ENCODE data around the gene GATAD2B. TPM values are rescaled to one million over a fixed set of nuclear protein-coding genes. Genes with fewer than 3 reads are reported as not detected.

Gene GATAD2B
- polyA plus RNA-seq, 3 donors = 25.0 to 26.5 (median 25.5) TPM

DNA sequence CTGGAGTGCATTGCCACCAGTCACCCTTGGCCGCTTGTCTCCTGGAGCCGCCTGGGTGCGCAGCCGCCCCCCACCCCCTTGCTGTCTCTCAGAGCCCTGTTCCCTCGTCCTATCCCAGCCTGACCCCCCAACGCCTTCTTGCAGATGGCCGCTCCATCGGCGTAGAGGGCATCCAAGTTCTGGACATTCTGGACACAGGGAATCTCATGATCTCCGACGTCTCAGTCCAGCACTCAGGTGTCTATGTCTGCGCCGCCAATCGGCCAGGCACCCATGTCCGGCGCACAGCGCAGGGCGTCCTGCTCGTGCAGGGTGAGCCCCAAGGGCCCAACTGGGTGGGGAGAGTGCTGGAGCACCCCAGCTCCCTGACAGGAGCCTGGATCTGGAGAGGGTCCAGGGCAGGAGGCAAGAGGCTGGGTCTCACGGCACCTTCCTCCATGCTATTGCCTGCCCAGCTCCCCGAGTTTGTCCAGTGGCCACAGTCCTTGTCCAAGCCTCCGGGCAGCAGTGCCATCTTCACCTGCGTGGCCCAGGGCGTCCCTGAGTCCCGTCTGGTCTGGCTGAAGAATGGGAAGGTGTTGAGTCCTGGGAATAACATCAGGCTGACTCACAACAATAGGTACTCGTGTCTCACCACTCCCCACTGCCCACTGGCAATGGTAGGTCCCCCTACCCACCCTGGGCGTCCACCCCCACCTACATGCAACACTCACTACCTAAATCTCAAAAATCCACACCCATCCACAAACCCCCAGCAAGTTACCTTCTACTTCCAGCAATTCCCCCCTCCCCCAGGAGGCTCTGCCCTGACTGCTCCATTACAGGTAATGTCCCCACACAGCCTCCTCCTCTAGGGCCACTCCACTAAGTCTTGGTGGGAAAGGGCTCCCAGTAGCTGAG lies 123.0 kb downstream of the GATAD2B start:
- DNase-seq (ENCODE audit: low read depth in 3 of 3, low spot score in 2 of 3) = no peak

DNA sequence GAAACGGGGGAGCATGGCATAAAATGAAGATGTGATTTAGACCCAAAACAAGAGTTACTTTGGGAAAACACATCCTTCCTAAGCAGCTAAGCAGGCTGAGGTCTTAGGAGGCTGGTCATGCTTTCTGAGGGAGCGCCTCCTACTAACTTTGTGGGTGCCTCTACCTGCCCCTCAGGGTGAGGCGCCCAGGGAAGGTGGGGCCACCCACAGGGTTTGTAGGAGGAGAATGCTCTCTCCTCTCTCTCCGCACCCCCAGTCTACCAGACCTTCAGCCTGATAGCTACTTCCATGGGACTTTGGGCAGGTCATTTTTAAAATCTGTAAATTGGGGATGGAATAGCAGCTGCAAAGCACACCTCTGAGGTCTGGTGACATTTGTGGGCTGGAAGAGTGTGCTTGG lies 123.8 kb downstream of the GATAD2B start:
- DNase-seq (ENCODE audit: low read depth in 3 of 3, low spot score in 2 of 3) = no peak

DNA sequence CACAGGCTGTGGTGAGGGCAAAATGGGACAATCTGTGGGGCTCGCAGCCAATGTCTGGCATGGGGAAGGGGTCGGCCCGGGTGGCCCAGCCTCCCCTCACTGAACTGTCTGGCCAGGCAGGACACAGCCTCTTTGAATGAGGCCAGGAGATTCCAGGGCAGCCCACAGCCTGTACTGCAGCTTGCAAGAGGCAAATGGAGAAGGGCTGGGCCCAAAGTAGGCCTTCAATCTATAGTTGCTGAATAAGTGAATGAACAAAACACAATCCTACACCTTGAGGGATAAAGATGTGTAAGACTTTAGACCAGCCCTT lies 124.3 kb downstream of the GATAD2B start:
- DNase-seq (ENCODE audit: low read depth in 3 of 3, low spot score in 2 of 3) = no peak

DNA sequence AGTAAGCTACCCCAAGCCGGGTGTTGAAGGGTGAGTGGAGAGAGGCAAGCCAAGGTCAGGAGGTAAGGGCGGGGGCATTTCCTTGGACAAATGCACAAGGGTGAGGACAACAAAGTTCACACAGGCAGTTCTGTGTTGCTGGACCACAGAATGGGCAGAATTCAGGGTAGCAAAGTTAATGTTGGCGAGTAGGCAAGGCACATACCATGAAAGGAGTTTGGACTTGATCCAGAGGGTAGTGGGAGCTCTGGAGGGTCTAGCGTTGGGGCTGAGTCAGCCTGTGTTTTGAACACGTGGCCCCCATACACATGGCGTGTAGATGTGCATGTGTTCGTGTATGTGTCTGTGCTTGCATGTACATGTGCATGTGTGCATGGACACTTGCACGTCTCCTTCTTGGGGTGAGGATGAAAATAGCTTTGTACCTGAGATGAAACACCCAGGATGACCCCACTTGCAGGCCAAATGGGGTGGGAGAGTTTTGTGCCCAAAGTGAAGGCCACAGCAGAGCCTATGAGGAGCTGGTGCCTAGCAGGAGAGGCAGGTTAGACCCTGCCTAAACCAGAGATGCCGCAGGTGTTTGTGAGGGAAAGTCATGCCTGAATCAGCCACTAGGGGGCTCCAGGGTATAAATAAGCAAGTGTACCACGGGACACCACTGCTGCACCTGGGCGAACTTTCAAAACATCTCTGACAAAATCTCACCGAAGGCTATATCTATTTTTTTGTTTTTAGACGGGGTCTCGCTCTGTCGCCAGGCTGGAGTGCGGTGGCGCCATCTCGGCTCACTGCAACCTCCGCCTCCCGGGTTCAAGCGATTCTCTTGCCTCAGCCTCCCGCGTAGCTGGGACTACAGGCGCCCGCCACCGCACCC lies 125.7 kb downstream of the GATAD2B start:
- DNase-seq (ENCODE audit: low read depth in 3 of 3, low spot score in 2 of 3) = no peak

DNA sequence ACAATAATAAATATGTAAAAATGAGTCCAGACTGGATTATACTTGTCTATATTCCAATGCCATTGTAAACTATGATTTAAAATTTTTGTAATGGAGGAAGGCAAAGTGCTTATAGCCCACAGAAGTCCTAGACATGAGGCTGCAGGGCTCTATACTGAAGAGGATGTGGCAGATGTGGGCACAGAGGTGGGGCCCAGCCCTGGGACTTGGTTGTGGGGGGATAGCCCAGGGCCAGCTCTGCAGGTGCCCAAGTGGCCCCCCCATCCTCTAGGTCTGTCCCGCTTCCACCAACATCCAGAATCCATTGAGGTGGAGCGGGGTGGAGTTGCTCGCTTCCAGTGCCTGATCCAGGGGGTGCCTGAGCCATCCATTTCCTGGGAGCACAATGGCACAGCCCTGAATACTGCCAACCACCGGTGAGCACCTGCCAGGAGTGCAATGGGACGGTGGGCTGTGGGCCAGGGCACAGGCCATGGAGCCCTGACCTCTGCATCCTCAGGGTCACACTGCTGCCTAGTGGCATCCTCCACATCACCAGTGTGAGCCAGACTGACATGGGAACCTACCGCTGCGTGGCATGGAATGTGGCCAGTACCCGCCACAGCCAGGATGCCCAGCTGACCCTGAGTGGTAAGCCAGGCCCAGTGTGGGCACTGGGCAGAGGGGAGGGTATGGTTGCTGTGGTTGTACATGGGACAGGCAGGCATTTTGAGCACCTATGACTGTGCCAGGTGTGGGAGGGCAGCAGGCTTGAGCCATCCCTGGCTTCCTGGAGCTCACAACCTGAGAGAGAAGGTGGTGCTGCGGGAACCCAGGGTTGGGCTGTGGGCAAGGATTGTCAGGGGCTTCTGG lies 126.6 kb downstream of the GATAD2B start:
- DNase-seq (ENCODE audit: low read depth in 3 of 3, low spot score in 2 of 3) = no peak

DNA sequence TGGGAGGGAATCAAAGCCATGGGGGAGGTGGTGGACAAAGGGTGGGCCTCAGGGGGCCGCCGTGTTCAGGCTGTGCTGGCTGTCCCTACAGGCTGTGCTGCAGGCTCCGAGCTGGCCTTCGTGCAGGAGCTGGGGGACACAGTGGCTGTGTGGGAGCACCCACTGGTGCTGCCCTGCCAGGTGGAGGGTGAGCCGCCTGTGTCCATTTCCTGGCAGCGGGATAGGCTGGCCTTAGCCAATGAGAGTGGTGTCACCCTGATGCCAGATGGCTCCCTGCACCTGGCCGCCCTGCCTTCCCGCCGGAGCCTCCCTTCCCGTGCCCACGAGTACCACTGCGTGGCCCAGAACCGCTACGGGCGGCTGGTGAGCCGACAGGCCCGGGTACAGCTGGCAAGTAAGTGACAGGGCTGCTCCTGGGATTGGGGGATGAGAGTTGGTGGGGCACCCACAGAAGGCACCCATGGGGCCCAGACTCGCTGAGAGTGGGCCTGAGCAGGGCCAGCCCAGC lies 127.4 kb downstream of the GATAD2B start:
- DNase-seq (ENCODE audit: low read depth in 3 of 3, low spot score in 2 of 3) = no peak

DNA sequence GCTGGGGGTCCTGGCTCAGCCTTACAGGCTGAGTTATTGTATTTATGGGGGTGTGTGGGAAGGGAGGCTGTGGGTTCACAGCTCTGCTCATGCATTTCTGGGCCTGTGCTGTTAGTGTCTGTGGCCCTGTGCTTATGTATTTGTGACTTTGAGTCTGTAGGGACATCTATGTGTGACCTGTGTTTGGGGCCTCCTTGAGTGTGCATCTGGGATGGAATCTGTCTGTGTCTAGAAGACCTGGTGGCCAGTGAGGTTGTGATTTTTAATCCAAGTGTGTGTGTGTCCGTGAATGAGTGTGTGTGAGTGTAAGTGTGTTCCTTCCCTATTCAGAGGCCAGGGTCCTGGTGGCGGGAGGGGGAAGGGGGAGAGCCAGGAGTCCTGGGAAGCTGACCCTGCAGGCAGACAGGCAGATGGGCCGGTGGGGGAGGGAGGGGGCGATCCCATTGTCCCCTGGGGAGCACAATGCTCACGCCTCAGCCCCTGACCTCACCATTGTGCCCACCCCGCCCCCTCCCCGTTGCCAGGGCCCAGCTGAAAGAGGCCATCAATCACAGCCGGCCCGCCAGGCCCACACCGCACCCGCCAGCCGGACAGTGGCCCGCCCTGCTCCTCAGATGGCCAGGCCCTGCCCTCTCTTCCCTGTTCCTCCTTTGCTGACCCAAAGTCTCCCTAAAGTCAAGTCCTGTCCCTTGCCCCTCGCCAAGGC lies 128.0 kb downstream of the GATAD2B start:
- DNase-seq (ENCODE audit: low read depth in 3 of 3, low spot score in 2 of 3) = no peak

DNA sequence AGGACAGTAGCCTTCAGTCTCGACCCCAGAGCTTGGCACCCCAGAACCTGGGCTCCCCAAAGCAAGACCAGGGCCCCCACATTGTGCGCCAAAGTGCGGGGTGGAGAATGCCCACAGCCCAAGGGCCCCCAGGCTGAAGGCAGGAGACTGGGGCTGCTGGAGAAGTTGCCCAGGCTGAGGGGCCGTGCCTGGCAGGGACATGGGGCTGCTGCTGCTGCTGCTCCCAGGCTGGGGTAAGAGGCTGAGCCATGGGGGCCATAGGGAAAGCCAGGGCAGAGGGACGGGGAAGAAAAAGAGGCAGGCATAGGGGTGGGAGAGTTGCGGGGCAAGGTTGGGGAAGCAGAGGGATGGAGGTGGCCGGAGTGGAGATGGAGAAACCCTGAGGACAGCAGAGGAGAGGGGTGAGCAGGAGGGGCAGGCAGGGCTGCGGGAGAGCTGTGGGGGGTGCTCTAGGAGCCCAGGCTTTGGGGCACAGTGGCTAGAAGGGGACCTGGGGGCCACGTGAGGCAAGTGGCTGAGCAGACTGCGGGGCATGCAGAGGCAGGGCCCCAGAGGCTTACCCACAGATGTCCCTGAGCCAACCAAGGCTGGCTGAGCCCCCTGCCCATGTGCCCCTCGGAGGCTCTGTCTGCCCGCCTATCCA lies 128.7 kb downstream of the GATAD2B start:
- DNase-seq (ENCODE audit: low read depth in 3 of 3, low spot score in 2 of 3) = no peak

DNA sequence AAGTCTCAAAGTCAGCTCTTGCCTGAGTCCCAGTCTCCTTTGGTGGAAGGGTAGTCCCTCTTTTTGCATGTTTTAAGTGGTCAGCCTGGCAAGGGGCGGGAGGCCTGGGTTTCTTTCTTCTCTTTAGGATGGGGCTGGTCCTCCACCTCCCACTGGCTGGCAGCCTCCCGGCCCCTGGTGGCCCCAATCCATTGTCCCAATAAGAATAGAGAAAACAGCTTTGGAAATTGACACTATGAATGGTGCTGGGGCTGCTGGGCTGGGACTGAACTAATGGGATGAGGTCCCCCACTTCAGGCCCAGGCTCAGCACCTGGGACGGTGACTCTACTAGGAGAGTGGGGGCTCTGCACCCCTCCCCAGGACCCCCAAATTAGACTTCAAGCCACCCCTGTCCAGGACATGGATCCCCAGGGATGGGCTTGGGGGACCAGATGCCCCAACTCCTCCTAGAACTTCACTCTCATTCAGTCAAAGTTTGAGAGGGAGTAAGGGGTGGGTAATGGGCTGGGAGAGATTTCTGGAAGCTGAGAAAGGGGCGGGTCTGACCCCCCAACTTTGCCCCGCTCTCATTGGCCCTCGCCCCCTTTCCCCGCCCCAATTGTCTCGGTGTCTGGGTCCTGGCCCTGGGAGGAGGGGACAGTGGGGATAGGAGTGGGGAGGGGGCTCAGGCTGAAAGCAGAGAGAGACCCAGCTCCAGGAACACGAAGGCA lies 129.4 kb downstream of the GATAD2B start:
- no peak for DNase-seq (ENCODE audit: low read depth in 3 of 3, low spot score in 2 of 3)

DNA sequence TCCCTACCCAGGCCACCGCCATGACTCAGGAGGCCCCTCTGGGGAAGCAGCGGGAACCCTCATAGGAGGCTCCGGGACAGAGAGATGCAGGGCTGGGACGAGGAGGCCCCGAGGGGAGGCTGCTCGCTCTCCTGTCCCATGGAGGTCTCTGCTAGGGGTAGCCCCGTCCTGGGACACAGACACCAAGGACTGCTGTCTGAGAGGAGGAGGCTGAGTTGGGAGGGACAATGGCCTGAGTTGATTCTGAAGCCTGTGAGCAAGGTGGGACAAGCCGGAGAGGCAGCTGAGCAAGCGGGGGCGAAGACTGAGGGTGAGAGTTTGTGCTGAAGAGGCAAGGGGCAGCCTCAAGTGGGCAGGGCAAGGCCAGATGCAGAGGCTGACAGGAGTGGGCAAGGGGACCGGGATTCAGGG lies 130.1 kb downstream of the GATAD2B start:
- no peak for DNase-seq (ENCODE audit: low read depth in 3 of 3, low spot score in 2 of 3)

DNA sequence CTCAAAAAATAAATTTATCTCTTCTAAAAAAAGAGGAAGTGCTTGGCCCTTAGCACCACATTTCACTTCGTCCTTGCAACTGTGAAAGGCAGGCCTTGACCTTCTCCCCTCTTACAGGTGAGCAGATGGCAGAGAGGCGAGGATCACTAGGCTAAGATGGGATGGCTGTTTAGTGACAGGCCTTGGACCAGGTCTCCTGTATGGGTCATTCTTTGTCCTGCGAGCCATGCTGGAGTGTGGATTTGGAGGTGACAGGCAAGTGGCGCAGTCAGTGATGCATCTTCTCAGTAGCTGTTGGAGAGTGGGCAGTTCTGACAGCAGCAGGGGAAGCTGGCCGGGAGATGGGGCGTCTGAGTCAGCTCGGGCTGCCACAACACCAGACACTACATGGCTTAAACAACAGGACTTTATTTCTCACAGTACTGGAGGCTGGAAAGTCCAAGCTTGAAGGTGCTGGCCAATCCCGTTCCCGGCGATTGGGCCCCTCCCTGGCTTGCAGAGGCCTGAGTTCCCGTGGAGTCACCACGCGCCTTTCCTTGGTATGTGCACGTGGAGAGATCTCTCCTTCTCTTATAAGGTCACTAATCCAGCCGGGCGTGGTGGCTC lies 131.0 kb downstream of the GATAD2B start:
- no peak for DNase-seq (ENCODE audit: low read depth in 3 of 3, low spot score in 2 of 3)

DNA sequence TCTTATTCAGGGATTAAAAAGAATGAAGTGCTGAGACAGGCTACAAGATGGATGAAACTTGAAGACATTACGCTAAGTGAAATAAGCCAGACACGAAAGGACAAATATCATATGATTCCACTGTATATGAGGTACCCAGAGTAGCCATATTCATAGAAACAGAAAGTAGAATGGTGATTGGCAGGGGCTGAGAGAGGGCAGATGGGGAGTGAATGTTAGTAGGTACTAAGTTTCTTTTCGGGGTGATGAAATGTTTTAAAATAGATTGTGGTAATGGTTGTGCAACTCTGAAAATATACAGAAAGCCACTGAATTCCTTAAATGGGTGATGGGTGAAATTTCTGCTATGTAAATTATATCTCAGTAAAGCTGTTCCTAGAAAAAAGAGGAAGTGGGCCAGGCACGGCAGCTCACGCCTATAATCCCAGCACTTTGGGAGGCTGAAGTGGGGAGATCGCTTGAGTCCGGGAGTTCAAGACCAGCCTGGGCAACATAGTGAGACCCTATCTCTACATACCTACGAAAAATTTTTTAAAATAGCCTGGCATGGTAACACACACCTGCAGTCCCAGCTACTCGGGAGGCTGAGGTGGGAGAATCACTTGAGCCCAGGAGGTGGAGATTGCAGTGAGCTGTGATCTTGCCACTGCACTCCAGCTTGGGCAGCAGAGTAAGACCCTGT lies 131.7 kb downstream of the GATAD2B start:
- DNase-seq (ENCODE audit: low read depth in 3 of 3, low spot score in 2 of 3) = no peak

DNA sequence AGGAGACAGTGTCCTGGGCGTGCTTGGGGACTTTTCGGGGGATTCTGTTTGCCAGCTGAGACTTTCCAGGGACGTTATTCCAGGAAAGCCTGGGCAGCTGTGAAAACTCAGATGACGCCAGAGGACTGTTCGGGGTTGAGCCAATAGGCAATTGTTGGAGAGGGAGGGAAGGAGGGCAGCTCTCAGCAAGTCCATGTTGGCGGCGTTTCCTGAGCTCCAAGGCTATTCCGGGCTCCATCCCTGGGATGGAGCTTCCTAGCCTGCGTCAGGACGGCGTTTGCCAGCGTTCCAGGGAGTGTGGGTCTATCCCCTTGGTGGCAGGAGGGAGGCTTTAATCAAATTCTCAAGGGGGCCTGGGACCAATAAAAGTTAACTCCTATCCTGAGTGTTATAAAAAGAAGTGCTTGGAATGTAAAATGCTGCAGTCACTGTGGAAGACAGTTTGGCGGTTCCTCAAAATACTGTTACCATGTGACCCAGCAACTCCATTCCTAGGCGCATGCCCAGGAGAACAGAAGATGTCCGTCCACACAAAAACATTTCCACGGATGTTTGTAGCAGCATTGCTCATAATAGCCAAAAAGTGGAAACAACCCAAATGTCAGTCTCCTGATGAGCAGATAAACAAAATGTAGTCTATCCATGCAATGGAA lies 132.3 kb downstream of the GATAD2B start:
- peak in 2 of 3 donors; percentile 78 to 81 for DNase-seq (ENCODE audit: low read depth in 3 of 3, low spot score in 2 of 3)

DNA sequence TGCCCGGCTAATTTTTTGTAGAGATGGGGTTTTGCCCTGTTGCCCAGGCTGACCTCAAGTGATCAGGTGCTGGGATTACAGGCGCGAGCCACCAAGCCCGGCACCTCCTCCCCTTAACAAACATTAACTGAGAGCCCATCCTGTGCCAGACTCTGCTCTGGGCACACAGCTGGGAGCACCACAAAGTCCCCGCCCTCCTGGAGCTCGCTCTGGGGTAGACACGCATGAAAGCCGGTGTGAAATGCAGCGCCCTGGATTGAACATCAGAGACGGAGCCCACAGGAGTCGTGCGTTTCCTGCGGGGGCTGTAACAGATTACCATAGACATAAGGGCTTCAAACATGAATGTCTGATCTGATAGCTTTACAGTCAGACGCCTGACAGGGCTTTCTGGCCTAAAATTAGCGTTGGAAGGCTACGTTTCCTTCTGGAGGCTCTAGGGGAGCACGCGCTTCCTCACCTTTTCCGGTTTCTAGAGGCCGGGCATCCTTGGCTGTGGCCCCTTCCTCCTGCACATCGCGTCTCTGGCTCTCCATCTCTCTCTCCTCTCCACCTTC lies 133.2 kb downstream of the GATAD2B start:
- no peak for DNase-seq (ENCODE audit: low read depth in 3 of 3, low spot score in 2 of 3)

DNA sequence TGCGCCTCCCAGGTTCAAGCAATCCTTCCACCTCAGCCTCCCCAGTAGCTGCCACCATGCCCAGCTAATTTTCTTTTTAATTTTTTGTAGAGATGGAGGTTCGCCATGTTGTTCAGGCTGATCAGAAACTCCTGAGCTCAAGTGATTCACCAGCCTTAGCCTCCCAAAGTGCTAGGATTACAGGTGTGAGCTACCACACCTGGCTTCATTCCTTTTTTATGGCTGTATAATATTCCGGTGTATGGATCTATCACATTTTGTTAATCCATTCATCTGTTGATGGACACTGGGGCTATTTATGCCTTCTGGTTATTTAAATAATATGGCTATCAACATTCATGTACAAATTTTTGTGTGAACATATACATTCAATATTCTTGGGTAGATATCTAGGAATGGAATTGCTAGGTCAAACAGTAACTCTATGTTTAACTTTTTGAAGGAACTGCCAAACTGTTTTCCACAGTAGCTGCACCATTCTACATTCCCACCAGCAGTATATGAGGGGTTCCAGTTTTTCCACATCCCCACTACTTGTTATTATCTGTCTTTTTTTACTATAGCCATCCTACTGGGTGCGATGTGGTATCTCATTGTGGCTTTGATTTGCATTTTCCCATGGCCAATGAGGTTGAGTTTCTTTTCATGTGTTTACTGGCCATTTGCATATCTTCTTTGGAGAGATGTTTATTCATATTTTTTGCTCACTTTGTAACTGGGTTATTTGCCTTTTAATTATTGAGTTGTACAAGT lies 136.6 kb downstream of the GATAD2B start:
- DNase-seq (ENCODE audit: low read depth in 3 of 3, low spot score in 2 of 3) = no peak

Measured in right renal cortex interstitium (tissue), 3 donors.